WTC11 (cell line): ENCODE measurements around the gene LGALS1.

Source experiments
- CREM ChIP-seq: sonication (generic); formaldehyde crosslinking; IDR thresholded peaks from 2 replicates; pipeline ENCODE4 v1.8.1; 2022; ENCODE audit warnings: mild to moderate bottlenecking, missing genetic modification reagents, moderate library complexity
- GABPB1 ChIP-seq: sonication (generic); formaldehyde crosslinking; IDR thresholded peaks from 2 replicates; pipeline ENCODE4 v1.8.1; 2023; ENCODE audit warnings: mild to moderate bottlenecking, missing genetic modification reagents
- HMGA2 ChIP-seq: fragments of 250-450 bp; sonication (Bioruptor Pico); IDR thresholded peaks from 2 replicates; pipeline ENCODE4 v1.4.0; 2021; ENCODE audit warnings: mild to moderate bottlenecking, moderate library complexity
- SP1 ChIP-seq: sonication (generic); formaldehyde crosslinking; conservative IDR thresholded peaks from 2 replicates; pipeline ENCODE4 v1.8.1; 2022; ENCODE audit warnings: missing genetic modification reagents
- TCF7 ChIP-seq: sonication (generic); formaldehyde crosslinking; IDR thresholded peaks from 2 replicates; pipeline ENCODE4 v1.8.0; 2022; ENCODE audit warnings: mild to moderate bottlenecking, low read depth, missing genetic modification reagents, moderate library complexity
- ZBTB21 ChIP-seq: sonication (generic); formaldehyde crosslinking; IDR thresholded peaks from 2 replicates; pipeline ENCODE4 v1.8.1; 2023; ENCODE audit warnings: mild to moderate bottlenecking, missing genetic modification reagents, borderline replicate concordance
- TF ChIP-seq, protein P1 (sequence below): fragments of 200-600 bp; IDR thresholded peaks from 2 replicates; pipeline ENCODE4 v1.8.0; 2022; ENCODE audit warnings: antibody characterized with exemption
- TF ChIP-seq, protein P2 (sequence below): sonication (generic); formaldehyde crosslinking; IDR thresholded peaks from 2 replicates; pipeline ENCODE4 v1.8.1; 2022; ENCODE audit warnings: low read depth, missing genetic modification reagents, borderline replicate concordance
- TF ChIP-seq, protein P3 (sequence below): sonication (generic); formaldehyde crosslinking; conservative IDR thresholded peaks from 2 replicates; pipeline ENCODE4 v1.8.1; 2022; ENCODE audit warnings: mild to moderate bottlenecking, missing genetic modification reagents
- TF ChIP-seq, protein P4 (sequence below): sonication (generic); formaldehyde crosslinking; IDR thresholded peaks from 2 replicates; pipeline ENCODE4 v1.8.0; 2022; ENCODE audit warnings: mild to moderate bottlenecking, missing genetic modification reagents
- TF ChIP-seq, protein P5 (sequence below): sonication (generic); formaldehyde crosslinking; IDR thresholded peaks from 2 replicates; pipeline ENCODE4 v1.8.1; 2023; ENCODE audit warnings: mild to moderate bottlenecking, missing genetic modification reagents, moderate library complexity
- TF ChIP-seq, protein P6 (sequence below): fragments of 250-450 bp; sonication (Bioruptor Pico); IDR thresholded peaks from 2 replicates; pipeline ENCODE4 v2.1.2; 2022; ENCODE audit warnings: mild to moderate bottlenecking, moderate library complexity
- TF ChIP-seq, protein P7 (sequence below): sonication (generic); formaldehyde crosslinking; IDR thresholded peaks from 2 replicates; pipeline ENCODE4 v1.8.1; 2022; ENCODE audit warnings: missing genetic modification reagents, borderline replicate concordance
- TF ChIP-seq, protein P8 (sequence below): sonication (generic); formaldehyde crosslinking; IDR thresholded peaks from 2 replicates; pipeline ENCODE4 v1.8.1; 2023; ENCODE audit warnings: mild to moderate bottlenecking, missing genetic modification reagents, moderate library complexity

DNA sequence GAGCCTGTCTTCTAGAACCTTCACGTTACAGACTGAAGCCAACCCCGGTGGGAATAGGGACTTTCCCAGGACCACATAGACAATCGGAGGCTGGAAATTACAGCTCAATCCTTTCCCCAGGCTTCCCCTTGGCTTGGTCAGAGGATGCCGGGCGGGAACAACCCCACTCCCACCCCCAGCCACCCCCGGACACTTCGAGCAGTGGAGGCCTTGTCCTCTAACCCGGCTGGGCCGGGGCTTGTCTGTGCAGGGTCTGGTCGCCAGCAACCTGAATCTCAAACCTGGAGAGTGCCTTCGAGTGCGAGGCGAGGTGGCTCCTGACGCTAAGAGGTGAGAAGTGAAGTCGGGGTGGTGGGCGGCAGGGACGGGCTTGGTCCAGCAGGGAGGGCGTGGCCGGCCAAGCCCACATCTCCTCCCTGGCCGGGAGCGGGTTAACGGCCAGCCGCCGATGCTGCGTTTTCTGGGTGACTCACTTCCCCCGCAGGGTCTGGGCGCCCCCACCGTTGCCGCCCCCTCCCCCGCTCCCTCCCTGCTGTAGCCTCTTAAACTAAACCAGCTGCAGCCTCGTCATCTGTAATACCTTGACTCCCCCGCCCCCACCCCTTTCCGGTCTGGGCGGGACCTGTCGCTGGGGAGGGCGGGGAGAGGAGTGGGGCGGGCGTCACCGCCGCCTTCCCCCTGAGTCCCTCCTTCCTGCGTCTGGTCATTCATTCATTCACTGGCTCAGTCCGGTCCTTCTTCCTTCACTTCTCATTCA lies 1.5 kb downstream of the LGALS1 start:
- TF ChIP-seq, protein P1, sequence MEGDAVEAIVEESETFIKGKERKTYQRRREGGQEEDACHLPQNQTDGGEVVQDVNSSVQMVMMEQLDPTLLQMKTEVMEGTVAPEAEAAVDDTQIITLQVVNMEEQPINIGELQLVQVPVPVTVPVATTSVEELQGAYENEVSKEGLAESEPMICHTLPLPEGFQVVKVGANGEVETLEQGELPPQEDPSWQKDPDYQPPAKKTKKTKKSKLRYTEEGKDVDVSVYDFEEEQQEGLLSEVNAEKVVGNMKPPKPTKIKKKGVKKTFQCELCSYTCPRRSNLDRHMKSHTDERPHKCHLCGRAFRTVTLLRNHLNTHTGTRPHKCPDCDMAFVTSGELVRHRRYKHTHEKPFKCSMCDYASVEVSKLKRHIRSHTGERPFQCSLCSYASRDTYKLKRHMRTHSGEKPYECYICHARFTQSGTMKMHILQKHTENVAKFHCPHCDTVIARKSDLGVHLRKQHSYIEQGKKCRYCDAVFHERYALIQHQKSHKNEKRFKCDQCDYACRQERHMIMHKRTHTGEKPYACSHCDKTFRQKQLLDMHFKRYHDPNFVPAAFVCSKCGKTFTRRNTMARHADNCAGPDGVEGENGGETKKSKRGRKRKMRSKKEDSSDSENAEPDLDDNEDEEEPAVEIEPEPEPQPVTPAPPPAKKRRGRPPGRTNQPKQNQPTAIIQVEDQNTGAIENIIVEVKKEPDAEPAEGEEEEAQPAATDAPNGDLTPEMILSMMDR: no peak
- TF ChIP-seq, protein P2, sequence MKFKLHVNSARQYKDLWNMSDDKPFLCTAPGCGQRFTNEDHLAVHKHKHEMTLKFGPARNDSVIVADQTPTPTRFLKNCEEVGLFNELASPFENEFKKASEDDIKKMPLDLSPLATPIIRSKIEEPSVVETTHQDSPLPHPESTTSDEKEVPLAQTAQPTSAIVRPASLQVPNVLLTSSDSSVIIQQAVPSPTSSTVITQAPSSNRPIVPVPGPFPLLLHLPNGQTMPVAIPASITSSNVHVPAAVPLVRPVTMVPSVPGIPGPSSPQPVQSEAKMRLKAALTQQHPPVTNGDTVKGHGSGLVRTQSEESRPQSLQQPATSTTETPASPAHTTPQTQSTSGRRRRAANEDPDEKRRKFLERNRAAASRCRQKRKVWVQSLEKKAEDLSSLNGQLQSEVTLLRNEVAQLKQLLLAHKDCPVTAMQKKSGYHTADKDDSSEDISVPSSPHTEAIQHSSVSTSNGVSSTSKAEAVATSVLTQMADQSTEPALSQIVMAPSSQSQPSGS (CRISPR knock-in tag): no peak
- TF ChIP-seq, protein P3, sequence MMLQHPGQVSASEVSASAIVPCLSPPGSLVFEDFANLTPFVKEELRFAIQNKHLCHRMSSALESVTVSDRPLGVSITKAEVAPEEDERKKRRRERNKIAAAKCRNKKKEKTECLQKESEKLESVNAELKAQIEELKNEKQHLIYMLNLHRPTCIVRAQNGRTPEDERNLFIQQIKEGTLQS (CRISPR knock-in tag): no peak
- TF ChIP-seq, protein P4, sequence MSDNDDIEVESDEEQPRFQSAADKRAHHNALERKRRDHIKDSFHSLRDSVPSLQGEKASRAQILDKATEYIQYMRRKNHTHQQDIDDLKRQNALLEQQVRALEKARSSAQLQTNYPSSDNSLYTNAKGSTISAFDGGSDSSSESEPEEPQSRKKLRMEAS (CRISPR knock-in tag): peak; percentile 95
- TF ChIP-seq, protein P5, sequence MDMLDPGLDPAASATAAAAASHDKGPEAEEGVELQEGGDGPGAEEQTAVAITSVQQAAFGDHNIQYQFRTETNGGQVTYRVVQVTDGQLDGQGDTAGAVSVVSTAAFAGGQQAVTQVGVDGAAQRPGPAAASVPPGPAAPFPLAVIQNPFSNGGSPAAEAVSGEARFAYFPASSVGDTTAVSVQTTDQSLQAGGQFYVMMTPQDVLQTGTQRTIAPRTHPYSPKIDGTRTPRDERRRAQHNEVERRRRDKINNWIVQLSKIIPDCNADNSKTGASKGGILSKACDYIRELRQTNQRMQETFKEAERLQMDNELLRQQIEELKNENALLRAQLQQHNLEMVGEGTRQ (CRISPR knock-in tag): no peak
- TF ChIP-seq GABPB1: 0 out of 2 replicates have a peak, but pooled peaks have one; percentile 9
- TF ChIP-seq CREM: no peak; the same call in 1 of the 2 replicates
- TF ChIP-seq TCF7 (CRISPR knock-in tag): no peak
- 0 out of 2 replicates have a peak, but pooled peaks have one; percentile 36 for TF ChIP-seq ZBTB21 (CRISPR knock-in tag)
- TF ChIP-seq HMGA2 (CRISPR knock-in tag): no peak
- TF ChIP-seq SP1 (CRISPR knock-in tag): peak; percentile 66
- TF ChIP-seq, protein P6, sequence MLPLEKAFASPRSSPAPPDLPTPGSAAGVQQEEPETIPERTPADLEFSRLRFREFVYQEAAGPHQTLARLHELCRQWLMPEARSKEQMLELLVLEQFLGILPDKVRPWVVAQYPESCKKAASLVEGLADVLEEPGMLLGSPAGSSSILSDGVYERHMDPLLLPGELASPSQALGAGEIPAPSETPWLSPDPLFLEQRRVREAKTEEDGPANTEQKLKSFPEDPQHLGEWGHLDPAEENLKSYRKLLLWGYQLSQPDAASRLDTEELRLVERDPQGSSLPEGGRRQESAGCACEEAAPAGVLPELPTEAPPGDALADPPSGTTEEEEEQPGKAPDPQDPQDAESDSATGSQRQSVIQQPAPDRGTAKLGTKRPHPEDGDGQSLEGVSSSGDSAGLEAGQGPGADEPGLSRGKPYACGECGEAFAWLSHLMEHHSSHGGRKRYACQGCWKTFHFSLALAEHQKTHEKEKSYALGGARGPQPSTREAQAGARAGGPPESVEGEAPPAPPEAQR (CRISPR knock-in tag): no peak
- TF ChIP-seq, protein P7, sequence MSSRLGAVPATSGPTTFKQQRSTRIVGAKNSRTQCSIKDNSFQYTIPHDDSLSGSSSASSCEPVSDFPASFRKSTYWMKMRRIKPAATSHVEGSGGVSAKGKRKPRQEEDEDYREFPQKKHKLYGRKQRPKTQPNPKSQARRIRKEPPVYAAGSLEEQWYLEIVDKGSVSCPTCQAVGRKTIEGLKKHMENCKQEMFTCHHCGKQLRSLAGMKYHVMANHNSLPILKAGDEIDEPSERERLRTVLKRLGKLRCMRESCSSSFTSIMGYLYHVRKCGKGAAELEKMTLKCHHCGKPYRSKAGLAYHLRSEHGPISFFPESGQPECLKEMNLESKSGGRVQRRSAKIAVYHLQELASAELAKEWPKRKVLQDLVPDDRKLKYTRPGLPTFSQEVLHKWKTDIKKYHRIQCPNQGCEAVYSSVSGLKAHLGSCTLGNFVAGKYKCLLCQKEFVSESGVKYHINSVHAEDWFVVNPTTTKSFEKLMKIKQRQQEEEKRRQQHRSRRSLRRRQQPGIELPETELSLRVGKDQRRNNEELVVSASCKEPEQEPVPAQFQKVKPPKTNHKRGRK (CRISPR knock-in tag): no peak
- TF ChIP-seq, protein P8, sequence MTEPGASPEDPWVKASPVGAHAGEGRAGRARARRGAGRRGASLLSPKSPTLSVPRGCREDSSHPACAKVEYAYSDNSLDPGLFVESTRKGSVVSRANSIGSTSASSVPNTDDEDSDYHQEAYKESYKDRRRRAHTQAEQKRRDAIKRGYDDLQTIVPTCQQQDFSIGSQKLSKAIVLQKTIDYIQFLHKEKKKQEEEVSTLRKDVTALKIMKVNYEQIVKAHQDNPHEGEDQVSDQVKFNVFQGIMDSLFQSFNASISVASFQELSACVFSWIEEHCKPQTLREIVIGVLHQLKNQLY: no peak
